Hematopoietic multipotent progenitor cell (in vitro differentiated cells): ENCODE measurements around the gene UGCG. TPM values are rescaled to one million over a fixed set of nuclear protein-coding genes. Genes with fewer than 3 reads are reported as not detected.

ENCODE experiments used
- DNase-seq, 3 donors: peaks; one replicate each; pipeline ENCODE4 v3.0.0-alpha.2; 2011 to 2015; ENCODE audit warnings: low read depth in 2 of 3, low spot score in 2 of 3
- small RNA-seq: library from RNA; depleted of rRNA; stranded (forward); fragments of <200 nt; gene quantifications from one replicate; pipeline ENCODE3, GENCODE V24; 2012
- total RNA-seq: library from RNA; depleted of rRNA; stranded (reverse); fragments of >200 nt; gene quantifications from one replicate; pipeline ENCODE4 v1.2.3, GENCODE V29; 2012

UGCG gene
- total RNA-seq, 1 donor = 3.0 TPM

GRCh38 chr9:111978616-111979015, 82.0 kb downstream of the UGCG start:
- DNase-seq = no peak

- no peak for DNase-seq
Observed at GRCh38 chr9:111979561-111979960, 82.9 kb downstream of the UGCG start.

GRCh38 chr9:111980398-111980797, 83.8 kb downstream of the UGCG start:
- no peak for DNase-seq

GRCh38 chr9:111983484-111983908, 86.9 kb downstream of the UGCG start:
- DNase-seq = peak in 1 of 3 donors; percentile 20

- no peak for DNase-seq
Observed at GRCh38 chr9:111984086-111984802, 87.6 kb downstream of the UGCG start.

Small RNA genes within 50 kb of the gene (small RNA-seq; reads per million reads assigned to genes)
- not detected for gene MIR4668

Other genes with a start within 250 kb of the UGCG start
- gene GNG10, start 235.2 kb upstream of the UGCG start, total RNA-seq = 13.2 TPM
- not detected for gene SHOC1, start 101.9 kb upstream of the UGCG start, total RNA-seq